SH-SY5Y (cell line): Measurements from ENCODE around the gene TRIM56.

ENCODE experiments used
- GATA2 ChIP-seq: IDR thresholded peaks from 2 replicates; pipeline ENCODE4 v1.6.1; 2011; ENCODE audit warnings: mild to moderate bottlenecking, low read depth, low read length
- GATA3 ChIP-seq: IDR thresholded peaks from 2 replicates; pipeline ENCODE4 v1.6.1; 2011; ENCODE audit warnings: low read depth, mild to moderate bottlenecking, low read length, moderate library complexity

DNA sequence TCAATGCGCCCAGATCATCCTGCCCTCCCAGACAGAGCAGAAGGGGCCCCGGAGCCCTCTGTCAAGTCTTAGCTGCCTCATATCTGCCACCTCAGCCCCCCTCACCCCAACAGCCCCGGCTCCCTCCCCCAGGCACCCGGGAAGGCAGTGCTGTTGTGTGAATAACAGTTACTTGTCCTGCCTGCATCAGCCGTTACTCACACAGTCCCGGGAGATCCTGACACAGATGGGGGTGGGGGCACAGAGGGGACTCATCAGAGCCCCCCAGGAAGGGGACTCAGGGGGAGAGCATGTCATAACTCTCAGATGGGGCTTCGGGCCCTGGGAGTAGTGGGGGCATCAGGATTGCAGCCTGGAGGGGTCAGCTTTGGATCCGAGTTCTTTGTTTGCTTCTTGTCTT, 29.2 kb downstream of the TRIM56 start:
- TF ChIP-seq GATA2, result no peak
- no peak for TF ChIP-seq GATA3
